HepG2 (cell line): Measurements from ENCODE around the gene SEPTIN12. TPM values are rescaled to one million over a fixed set of nuclear protein-coding genes. Genes with fewer than 3 reads are reported as not detected.

Source experiments
- ATAC-seq: fragments of 200-7000 bp; cut with Tn5 transposase; 3 replicates; pipeline ENCODE4 v1.9.1; 2020; ENCODE audit warnings: mild to moderate bottlenecking, moderate library complexity
- BruUV-seq: library from RNA; stranded (reverse); fragments of 400-500 nt; replicated peaks from 2 replicates; lab custom pipeline; 2021; lab: Mats Ljungman, UMichigan
- CTCF ChIA-PET: fragments of 300-600 bp; formaldehyde crosslinking; extraction: SDS; loops from one replicate; lab custom pipeline; 2021; ENCODE audit warnings: low total read pairs, inconsistent platforms, low intra/inter-chr PET ratio; lab: Yijun Ruan, JAX
- POLR2A ChIA-PET: fragments of 350-600 bp; sonication (Branson Sonifier 250); formaldehyde crosslinking; loops from one replicate; lab custom pipeline; 2020; ENCODE audit warnings: antibody characterized with exemption, inconsistent platforms; lab: Yijun Ruan, JAX
- DNase-seq: peaks from one replicate; pipeline ENCODE4 v3.0.0-alpha.2; 2015; ENCODE audit warnings: low spot score
- FAIRE-seq: peaks from 3 replicates; lab custom pipeline; 2011; peaks lifted over from hg19 to GRCh38; lab: Jason Lieb, UNC
- H2AFZ ChIP-seq: one replicate; pipeline ENCODE4 v1.6.1; 2011; ENCODE audit warnings: low read length, inconsistent platforms
- H3K27ac ChIP-seq: fragments of 300-600 bp; 3 replicates; pipeline ENCODE4 v1.8.0; 2011; ENCODE audit warnings: mixed run types, mild to moderate bottlenecking, mixed read lengths, low read length, inconsistent platforms; ENCODE audit not compliant: insufficient read depth; ENCODE audit errors: extremely low read length
- H3K27me3 ChIP-seq, 2 experiments: fragments of 200-600 bp in 1 of 2; 2 replicates in 1 of 2; 3 replicates in 1 of 2; pipeline versions ENCODE4 v1.6.0 to v1.8.0; 2011; ENCODE audit warnings: low read length in 2 of 2, mild to moderate bottlenecking in 2 of 2, moderate library complexity in 2 of 2, inconsistent platforms in 1 of 2; ENCODE audit not compliant: insufficient read depth in 2 of 2, control insufficient read depth in 1 of 2
- H3K36me3 ChIP-seq, 2 experiments: fragments of 200-600 bp in 1 of 2; replicated peaks in 1 of 2; 2 replicates in 1 of 2; 3 replicates in 1 of 2; pipeline versions ENCODE4 v1.5.1 to v1.8.0; 2011; ENCODE audit warnings: low read length in 2 of 2, inconsistent platforms in 1 of 2; ENCODE audit not compliant: insufficient read depth in 2 of 2, control insufficient read depth in 1 of 2
- H3K4me1 ChIP-seq: 2 replicates; pipeline ENCODE4 v1.5.1; 2012; ENCODE audit warnings: low read length, inconsistent platforms; ENCODE audit not compliant: insufficient read depth
- H3K4me2 ChIP-seq: 2 replicates; pipeline ENCODE4 v1.6.0; 2011; ENCODE audit warnings: low read depth, low read length, inconsistent platforms
- H3K4me3 ChIP-seq, 3 experiments: fragments of 200-600 bp in 1 of 3; sonication (generic), shearing (Covaris generic) in 1 of 3; replicated peaks in 1 of 3; 2 replicates each; pipeline ENCODE4 v1.5.1; 2011 to 2016; ENCODE audit warnings: low read length in 3 of 3, inconsistent platforms in 2 of 3, low read depth in 2 of 3, mild to moderate bottlenecking in 2 of 3, control low read depth in 1 of 3, mixed read lengths in 1 of 3; ENCODE audit not compliant: insufficient read depth in 1 of 3
- H3K79me2 ChIP-seq: one replicate; pipeline ENCODE4 v1.6.1; 2011; ENCODE audit warnings: low read length, inconsistent platforms; ENCODE audit not compliant: insufficient read depth
- H3K9ac ChIP-seq: 2 replicates; pipeline ENCODE4 v1.6.0; 2011; ENCODE audit warnings: mild to moderate bottlenecking, low read depth, low read length, inconsistent platforms; ENCODE audit not compliant: insufficient read depth
- H3K9me3 ChIP-seq: 2 replicates; pipeline ENCODE4 v1.5.1; 2012; ENCODE audit warnings: mild to moderate bottlenecking, low read length
- H4K20me1 ChIP-seq: 2 replicates; pipeline ENCODE4 v1.6.0; 2011; ENCODE audit warnings: inconsistent platforms, mild to moderate bottlenecking, low read length, moderate library complexity; ENCODE audit not compliant: insufficient read depth
- ARHGAP35 ChIP-seq: sonication (generic); formaldehyde crosslinking; IDR thresholded peaks from 2 replicates; pipeline ENCODE4 v1.9.0; 2022; ENCODE audit warnings: mild to moderate bottlenecking, inconsistent platforms, moderate library complexity, missing genetic modification reagents, borderline replicate concordance
- ARNTL ChIP-seq: sonication (generic); formaldehyde crosslinking; IDR thresholded peaks from 2 replicates; pipeline ENCODE4 v1.4.0; 2020; ENCODE audit warnings: mild to moderate bottlenecking, missing genetic modification reagents
- CENPT ChIP-seq: sonication (generic); formaldehyde crosslinking; IDR thresholded peaks from 2 replicates; pipeline ENCODE4 v1.8.0; 2022; ENCODE audit warnings: low read depth, mild to moderate bottlenecking, moderate library complexity, missing genetic modification reagents
- HNF4A ChIP-seq: sonication (generic); formaldehyde crosslinking; IDR thresholded peaks from 2 replicates; pipeline ENCODE4 v1.4.0; 2020; ENCODE audit warnings: missing genetic modification reagents
- ZBTB7B ChIP-seq: sonication (generic); formaldehyde crosslinking; IDR thresholded peaks from 2 replicates; pipeline ENCODE4 v1.4.0; 2020; ENCODE audit warnings: missing genetic modification reagents
- WGBS: methylation state at CpG from one replicate; pipeline ENCODE4 v1.1.6; 2017; ENCODE audit warnings: low lambda C conversion rate; 5-methylcytosine and 5-hydroxymethylcytosine counted together
- in situ Hi-C: cut with HindIII; loops from 2 replicates; pipeline ENCODE4 v1.10.0; 2017; ENCODE audit warnings: low pct_unique_long_range_greater_than_20kb; ENCODE audit not compliant: extremely low pct_ligation_motif_present
- intact Hi-C: fragments of 100-400 bp; cut with micrococcal nuclease; formaldehyde crosslinking; loops from one replicate; pipeline ENCODE4 v1.10.0; 2022; ENCODE audit not compliant: unreplicated experiment
- polyA plus RNA-seq, 8 experiments: library from polyadenylated mRNA; depleted of rRNA in 3 of 8; stranded (reverse) in 7 of 8; unstranded in 1 of 8; fragments of >200 nt; fragmentation: Illumina TruSeq in 4 of 8; extraction: Trizol in 4 of 8; gene quantifications; 2 replicates each; pipeline versions ENCODE4 v1.2.1 to v1.2.3, GENCODE V29; 2011 to 2016; ENCODE audit warnings: low read depth in 4 of 8, missing spikeins in 1 of 8, mixed read lengths in 1 of 8; ENCODE audit not compliant: insufficient read depth in 1 of 8
- total RNA-seq, 5 experiments: library from RNA; depleted of rRNA; stranded (reverse); fragments of >200 nt; fragmentation: Illumina TruSeq; extraction: Trizol; gene quantifications; 2 replicates each; pipeline ENCODE4 v1.2.3, GENCODE V29; 2016; ENCODE audit warnings: low read depth in 1 of 5
- TF ChIP-seq, protein P1 (sequence below): sonication (generic); formaldehyde crosslinking; IDR thresholded peaks from 2 replicates; pipeline ENCODE4 v1.8.0; 2022; ENCODE audit warnings: mild to moderate bottlenecking, missing genetic modification reagents

The SEPTIN12 gene
- total and polyA plus RNA-seq, 2 of the 13 experiments (the other 11 are each of a cell fraction or from before 2014, with no cell fraction given), result 0.22 TPM; not detected in 1

- TF ChIP-seq, protein P1, sequence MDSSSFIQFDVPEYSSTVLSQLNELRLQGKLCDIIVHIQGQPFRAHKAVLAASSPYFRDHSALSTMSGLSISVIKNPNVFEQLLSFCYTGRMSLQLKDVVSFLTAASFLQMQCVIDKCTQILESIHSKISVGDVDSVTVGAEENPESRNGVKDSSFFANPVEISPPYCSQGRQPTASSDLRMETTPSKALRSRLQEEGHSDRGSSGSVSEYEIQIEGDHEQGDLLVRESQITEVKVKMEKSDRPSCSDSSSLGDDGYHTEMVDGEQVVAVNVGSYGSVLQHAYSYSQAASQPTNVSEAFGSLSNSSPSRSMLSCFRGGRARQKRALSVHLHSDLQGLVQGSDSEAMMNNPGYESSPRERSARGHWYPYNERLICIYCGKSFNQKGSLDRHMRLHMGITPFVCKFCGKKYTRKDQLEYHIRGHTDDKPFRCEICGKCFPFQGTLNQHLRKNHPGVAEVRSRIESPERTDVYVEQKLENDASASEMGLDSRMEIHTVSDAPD (CRISPR knock-in tag), result no peak
- TF ChIP-seq HNF4A (CRISPR knock-in tag), result no peak
Measured at GRCh38 chr16:4836727-4837126, 48.6 kb upstream of the SEPTIN12 start (continued).

DNA sequence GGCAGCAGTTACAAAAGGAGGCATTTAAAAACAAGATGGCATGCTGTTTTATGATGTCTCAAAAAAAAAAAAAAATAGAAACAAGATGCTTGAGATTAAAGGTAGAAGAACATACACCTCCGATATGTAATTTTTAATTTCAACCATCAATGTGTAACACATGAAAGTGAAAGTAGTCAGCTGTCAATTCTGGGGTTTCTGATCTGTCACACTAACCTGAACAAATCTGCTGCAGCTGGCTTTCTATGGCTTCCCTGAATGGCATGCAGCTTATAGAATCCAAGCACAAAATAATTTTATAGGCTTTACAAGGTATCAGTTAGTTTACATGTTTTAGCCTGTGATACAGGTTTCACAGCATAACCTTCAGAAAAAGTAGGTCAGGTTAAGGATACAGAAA lies 45.4 kb upstream of the SEPTIN12 start:
- Histone ChIP-seq H3K27ac (no peak overlapping the region), H3K9me3 (no peaks in the 10 kb centered on the region), H3K27me3 (no peaks in the 10 kb centered on the region), H3K4me2 (no peak overlapping the region), H3K9ac (no peak overlapping the region), H3K36me3 (peaks cover 26 to 81% of the 10 kb centered on the region in 2 experiments), H3K4me3 (no peak overlapping the region), H4K20me1 (no peaks in the 10 kb centered on the region), H2AFZ (no peak overlapping the region), H3K79me2 (peaks cover 8% of the 10 kb centered on the region), H3K4me1 (no peaks in the 10 kb centered on the region)
- intact Hi-C loops, result no loop called here
- TF ChIP-seq CENPT (CRISPR knock-in tag), result no peak
- CTCF ChIA-PET, result no interaction called here
- WGBS, result 100% methylated on average over 1 of the region's 1 CpG
- ATAC-seq (no peak), FAIRE-seq (no peak), DNase-seq (no peak)
- no TSS peak for BruUV-seq
- POLR2A ChIA-PET, result no interaction called here
- in situ Hi-C loops, result no loop called here

DNA sequence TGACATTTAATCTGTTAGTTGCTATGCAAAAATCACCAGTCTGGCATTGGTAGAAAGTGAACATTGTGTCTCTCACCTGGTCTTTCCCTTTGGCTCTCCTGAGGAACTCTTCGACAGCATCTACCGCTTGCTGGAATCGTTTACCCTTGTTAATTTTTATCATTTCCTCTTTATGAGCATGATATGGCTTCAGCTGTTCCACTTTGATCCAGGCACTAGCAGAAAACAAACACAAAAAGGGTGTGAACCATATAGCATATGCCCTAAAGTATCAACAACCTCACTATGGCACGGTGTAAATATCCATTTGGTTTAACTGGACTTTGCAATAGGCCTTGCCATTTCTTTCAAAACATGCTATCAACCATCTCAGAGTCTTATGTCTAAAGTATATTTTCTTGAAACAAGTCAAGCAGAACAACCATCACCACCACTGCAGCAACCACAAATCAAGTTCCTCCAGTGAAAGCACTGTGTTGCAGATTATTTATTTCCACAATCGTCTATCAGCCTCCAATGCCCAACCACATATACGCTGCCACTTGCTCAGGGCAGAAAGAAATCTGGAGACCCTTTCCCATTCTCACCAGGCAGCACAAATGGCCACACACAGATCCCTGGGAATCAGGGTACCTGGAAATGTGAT lies 44.7 kb upstream of the SEPTIN12 start:
- Histone ChIP-seq H3K9me3 (no peaks in the 10 kb centered on the region), H3K27ac (no peak overlapping the region), H3K4me1 (no peaks in the 10 kb centered on the region), H3K36me3 (peaks cover 27 to 82% of the 10 kb centered on the region in 2 experiments), H3K79me2 (peaks cover 8% of the 10 kb centered on the region), H3K9ac (no peak overlapping the region), H3K27me3 (no peaks in the 10 kb centered on the region), H3K4me2 (no peak overlapping the region), H4K20me1 (no peaks in the 10 kb centered on the region), H3K4me3 (no peak overlapping the region), H2AFZ (no peak overlapping the region)
- ChIA-PET POLR2A (no interaction called here), CTCF (no interaction called here)
- no peak for FAIRE-seq
- DNase-seq, result no peak
- TF ChIP-seq ARNTL (no peak), ARHGAP35 (no peak), ZBTB7B (CRISPR knock-in tag) (no peak)
- no TSS peak for BruUV-seq
- no peak for ATAC-seq
- in situ Hi-C loops (no loop called here), intact Hi-C loops (no loop called here)
- 98% methylated on average over 6 of the region's 6 CpGs for WGBS
